Mesendoderm (in vitro differentiated cells): ENCODE data around the gene ZGPAT.

Experiments
- DNase-seq: peaks from one replicate; pipeline ENCODE4 v3.0.0; 2013
- H2AK5ac ChIP-seq: 2 replicates; pipeline ENCODE4 v1.6.1; 2013; ENCODE audit warnings: low read length, inconsistent platforms
- H2BK120ac ChIP-seq: 2 replicates; pipeline ENCODE4 v1.6.1; 2013; ENCODE audit warnings: low read depth, mild to moderate bottlenecking, low read length, moderate library complexity, mixed read lengths
- H2BK15ac ChIP-seq: replicated peaks from 2 replicates; pipeline ENCODE4 v1.6.1; 2013; ENCODE audit warnings: low read depth, mild to moderate bottlenecking, moderate library complexity
- H2BK5ac ChIP-seq: 2 replicates; pipeline ENCODE4 v1.6.1; 2013; ENCODE audit warnings: low read length, inconsistent platforms
- H3K18ac ChIP-seq: 2 replicates; pipeline ENCODE4 v1.6.1; 2013; ENCODE audit warnings: mild to moderate bottlenecking, low read length, mixed read lengths
- H3K23ac ChIP-seq: one replicate; pipeline ENCODE4 v1.6.1; 2013; ENCODE audit warnings: low read length
- H3K27ac ChIP-seq: 2 replicates; pipeline ENCODE4 v1.5.1; 2013; ENCODE audit warnings: low read depth, mild to moderate bottlenecking, inconsistent platforms, low read length, moderate library complexity
- H3K27me3 ChIP-seq: 2 replicates; pipeline ENCODE4 v1.6.1; 2013; ENCODE audit warnings: low read length, control low read depth, mild to moderate bottlenecking, inconsistent platforms; ENCODE audit not compliant: insufficient read depth, poor library complexity
- H3K36me3 ChIP-seq: 2 replicates; pipeline ENCODE4 v1.6.1; 2013; ENCODE audit warnings: low read length, inconsistent platforms; ENCODE audit not compliant: control insufficient read depth, insufficient read depth
- H3K4ac ChIP-seq: one replicate; pipeline ENCODE4 v1.6.1; 2013; ENCODE audit warnings: low read depth, mild to moderate bottlenecking, low read length, moderate library complexity
- H3K4me1 ChIP-seq: 2 replicates; pipeline ENCODE4 v1.6.1; 2013; ENCODE audit warnings: low read depth, low read length, inconsistent platforms; ENCODE audit not compliant: control insufficient read depth
- H3K4me2 ChIP-seq: 2 replicates; pipeline ENCODE4 v1.6.1; 2013; ENCODE audit warnings: low read length
- H3K4me3 ChIP-seq: 2 replicates; pipeline ENCODE4 v1.5.1; 2013; ENCODE audit warnings: mild to moderate bottlenecking, low read length
- H3K56ac ChIP-seq: one replicate; pipeline ENCODE4 v1.6.1; 2013; ENCODE audit warnings: low read length
- H3K79me1 ChIP-seq: 2 replicates; pipeline ENCODE4 v1.6.1; 2013; ENCODE audit warnings: low read length, inconsistent platforms
- H3K79me2 ChIP-seq: 2 replicates; pipeline ENCODE4 v1.6.1; 2013; ENCODE audit warnings: mild to moderate bottlenecking, low read length; ENCODE audit not compliant: control insufficient read depth, insufficient read depth
- H3K9ac ChIP-seq: 2 replicates; pipeline ENCODE4 v1.6.1; 2013; ENCODE audit warnings: low read length, inconsistent platforms
- H4K5ac ChIP-seq: one replicate; pipeline ENCODE4 v1.6.1; 2013; ENCODE audit warnings: low read length
- H4K8ac ChIP-seq: one replicate; pipeline ENCODE4 v1.6.1; 2013; ENCODE audit warnings: low read depth, mild to moderate bottlenecking, control low read depth, low read length, moderate library complexity
- WGBS: extraction: QIAGEN DNeasy Blood & Tissue Kit; methylation state at CpG from one replicate; pipeline ENCODE4 v1.1.7; 2013; ENCODE audit warnings: low lambda C conversion rate, missing lambda C conversion rate; ENCODE audit not compliant: insufficient coverage; ENCODE audit errors: extremely low coverage; 5-methylcytosine and 5-hydroxymethylcytosine counted together

Gene ZGPAT

GRCh38 chr20:63736893-63737694 is 29.3 kb downstream of the ZGPAT start:
- H3K4me3 ChIP-seq = no peak overlapping the region
- no CpG with 5 or more reads among the region's 30 CpGs for WGBS
- H4K5ac ChIP-seq = no peak overlapping the region
- H3K79me2 ChIP-seq = peaks cover 2% of the 10 kb centered on the region
- H3K27me3 ChIP-seq = no peaks in the 10 kb centered on the region
- no peak overlapping the region for H2AK5ac ChIP-seq
- no peaks in the 10 kb centered on the region for H3K4me1 ChIP-seq
- peaks cover 4% of the 10 kb centered on the region for H3K79me1 ChIP-seq
- H3K36me3 ChIP-seq = peaks cover 3% of the 10 kb centered on the region
- H2BK15ac ChIP-seq = no peak overlapping the region
- no peak overlapping the region for H3K4ac ChIP-seq
- no peak overlapping the region for H3K18ac ChIP-seq
- H3K9ac ChIP-seq = peak overlapping the region; percentile 22
- no peak overlapping the region for H2BK120ac ChIP-seq
- no peak for DNase-seq
- no peak overlapping the region for H3K4me2 ChIP-seq
- peak overlapping the region; percentile 67 for H3K56ac ChIP-seq
- H3K27ac ChIP-seq = no peak overlapping the region
- H3K23ac ChIP-seq = no peak overlapping the region
- H2BK5ac ChIP-seq = no peak overlapping the region
- no peak overlapping the region for H4K8ac ChIP-seq

GRCh38 chr20:63737695-63737944 is 29.8 kb downstream of the ZGPAT start:
- Histone ChIP-seq H2BK15ac (no peak overlapping the region), H3K18ac (no peak overlapping the region), H4K8ac (no peak overlapping the region), H3K9ac (no peak overlapping the region), H3K4me3 (no peak overlapping the region), H3K4ac (no peak overlapping the region), H2BK5ac (no peak overlapping the region), H3K23ac (no peak overlapping the region), H3K4me2 (no peak overlapping the region), H4K5ac (no peak overlapping the region), H3K4me1 (no peaks in the 10 kb centered on the region), H3K27me3 (no peaks in the 10 kb centered on the region), H2AK5ac (no peak overlapping the region), H3K79me1 (peaks cover 4% of the 10 kb centered on the region), H3K27ac (no peak overlapping the region), H3K36me3 (peaks cover 3% of the 10 kb centered on the region), H3K79me2 (peaks cover 2% of the 10 kb centered on the region), H2BK120ac (no peak overlapping the region), H3K56ac (peak overlapping the region; percentile 67)
- no CpG with 5 or more reads among the region's 26 CpGs for WGBS
- DNase-seq = no peak

DNA sequence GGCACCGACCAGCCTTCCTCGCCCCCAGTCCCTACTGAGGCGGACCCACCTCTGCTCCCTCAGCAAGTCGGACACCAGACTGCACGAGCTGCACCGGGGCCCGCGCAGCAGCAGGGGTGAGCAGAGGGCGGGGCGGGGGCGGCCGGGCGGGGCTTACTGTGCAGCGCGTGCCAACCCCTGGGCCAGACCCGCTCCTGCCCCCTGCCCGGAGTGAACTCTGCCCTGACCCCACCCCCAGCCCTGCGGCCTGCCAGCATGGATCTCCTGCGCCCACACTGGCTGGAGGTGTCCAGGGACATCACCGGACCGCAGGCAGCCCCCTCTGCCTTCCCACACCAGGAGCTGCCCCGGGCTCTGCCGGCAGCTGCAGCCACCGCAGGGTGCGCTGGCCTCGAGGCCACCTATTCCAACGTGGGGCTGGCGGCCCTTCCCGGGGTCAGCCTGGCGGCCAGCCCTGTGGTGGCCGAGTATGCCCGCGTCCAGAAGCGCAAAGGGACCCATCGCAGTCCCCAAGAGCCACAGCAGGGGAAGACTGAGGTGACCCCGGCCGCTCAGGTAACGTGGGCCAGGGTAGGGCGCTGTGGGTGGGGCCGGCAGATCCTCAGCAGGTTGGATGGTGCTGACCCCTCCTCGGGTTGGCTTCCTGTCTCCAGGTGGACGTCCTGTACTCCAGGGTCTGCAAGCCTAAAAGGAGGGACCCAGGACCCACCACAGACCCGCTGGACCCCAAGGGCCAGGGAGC is 30.3 kb downstream of the ZGPAT start:
- H3K4me2 ChIP-seq = no peak overlapping the region
- peaks cover 3% of the 10 kb centered on the region for H3K36me3 ChIP-seq
- peak overlapping the region; percentile 67 for H3K56ac ChIP-seq
- no peak overlapping the region for H3K27ac ChIP-seq
- H3K4me1 ChIP-seq = no peaks in the 10 kb centered on the region
- no peaks in the 10 kb centered on the region for H3K79me1 ChIP-seq
- H3K27me3 ChIP-seq = no peaks in the 10 kb centered on the region
- no peak overlapping the region for H3K18ac ChIP-seq
- no peak overlapping the region for H2BK120ac ChIP-seq
- H3K23ac ChIP-seq = no peak overlapping the region
- no peak overlapping the region for H2BK5ac ChIP-seq
- WGBS = no CpG with 5 or more reads among the region's 43 CpGs
- H2BK15ac ChIP-seq = no peak overlapping the region
- H3K4ac ChIP-seq = no peak overlapping the region
- H3K9ac ChIP-seq = no peak overlapping the region
- H4K5ac ChIP-seq = no peak overlapping the region
- H3K79me2 ChIP-seq = no peaks in the 10 kb centered on the region
- H4K8ac ChIP-seq = no peak overlapping the region
- no peak overlapping the region for H3K4me3 ChIP-seq
- no peak for DNase-seq
- no peak overlapping the region for H2AK5ac ChIP-seq

- Histone ChIP-seq H4K8ac (no peak overlapping the region), H3K36me3 (peaks cover 3% of the 10 kb centered on the region), H2BK5ac (no peak overlapping the region), H3K4me3 (no peak overlapping the region), H3K79me1 (no peaks in the 10 kb centered on the region), H3K27ac (no peak overlapping the region), H3K27me3 (no peaks in the 10 kb centered on the region), H3K56ac (peak overlapping the region; percentile 42), H3K23ac (no peak overlapping the region), H3K79me2 (no peaks in the 10 kb centered on the region), H2BK15ac (no peak overlapping the region), H2BK120ac (no peak overlapping the region), H3K4me2 (peak overlapping the region; percentile 61), H3K4ac (no peak overlapping the region), H3K18ac (no peak overlapping the region), H3K4me1 (no peaks in the 10 kb centered on the region), H2AK5ac (no peak overlapping the region), H3K9ac (no peak overlapping the region), H4K5ac (no peak overlapping the region)
- WGBS = no CpG with 5 or more reads among the region's 26 CpGs
- DNase-seq = peak; percentile 82
Measured at GRCh38 chr20:63738687-63739129, 30.9 kb downstream of the ZGPAT start.

- Histone ChIP-seq H3K4me3 (peak within 1 kb of the TSS; percentile 79), H4K8ac (no peak within 1 kb of the TSS), H2BK120ac (no peak within 1 kb of the TSS), H2BK15ac (no peak within 1 kb of the TSS), H3K4ac (peak within 1 kb of the TSS; percentile 90), H3K27me3 (no peaks in the 10 kb centered on the region), H3K4me1 (no peaks in the 10 kb centered on the region), H3K9ac (peak within 1 kb of the TSS; percentile 91), H2AK5ac (no peak within 1 kb of the TSS), H3K56ac (peak within 1 kb of the TSS; percentile 91), H3K18ac (peak within 1 kb of the TSS; percentile 82), H3K27ac (peak within 1 kb of the TSS; percentile 90), H4K5ac (no peak within 1 kb of the TSS), H3K36me3 (no peaks in the 10 kb centered on the region), H3K79me2 (no peaks in the 10 kb centered on the region), H3K79me1 (no peaks in the 10 kb centered on the region), H2BK5ac (no peak within 1 kb of the TSS), H3K23ac (peak within 1 kb of the TSS; percentile 45), H3K4me2 (peak within 1 kb of the TSS; percentile 78)
- no CpG with 5 or more reads among the region's 136 CpGs for WGBS
- DNase-seq = peak; percentile 77
Measured at GRCh38 chr20:63739130-63740069, 31.6 kb downstream of the ZGPAT start, which contains the start of gene SLC2A4RG. TSS of gene SLC2A4RG (plus strand) at chr20:63739776. CDS start at chr20:63739913, 137 bp downstream.
